ENCODE measurements around the gene PEX1. TPM values are rescaled to one million over a fixed set of nuclear protein-coding genes. Genes with fewer than 3 reads are reported as not detected.
A peak's percentile ranks its signal among the peaks of the same experiment; 100 is the strongest.
"Not testable (repeated sequence)": the region's sequence is repeated elsewhere in the genome, so short reads cannot be mapped to it uniquely, and the experiment has no call there.

PEX1 gene
- total and polyA plus RNA-seq, 4 experiments from 2014 or later, result 9.6 to 38.0 (median 23.2) TPM

DNA sequence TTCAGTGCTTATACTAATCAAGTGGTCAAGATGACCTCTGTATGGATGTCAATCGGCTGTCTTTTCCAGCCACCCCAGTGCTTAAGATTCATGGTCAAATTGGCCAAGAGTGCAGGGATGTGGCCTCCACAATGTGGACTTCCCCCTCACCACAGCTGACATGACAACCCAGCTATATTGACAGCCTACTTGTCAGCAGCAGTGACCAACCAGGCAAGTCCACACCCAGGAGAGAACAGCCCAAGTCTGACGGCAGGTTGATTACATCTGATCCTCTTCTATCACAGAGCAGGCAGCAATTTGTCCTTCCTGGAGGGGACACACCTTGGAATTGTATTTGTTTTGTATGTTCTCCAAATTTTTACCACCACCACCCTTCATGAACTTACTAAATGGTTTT, 42.3 kb downstream of the PEX1 start:
- H3K4me3 Mint-ChIP-seq, result no peak overlapping the region
- no peaks in the 10 kb centered on the region for H3K27me3 ChIP-seq (ENCODE audit: insufficient read depth, low read length)
- no peak overlapping the region for H3K27ac ChIP-seq (ENCODE audit: low read depth, low read length)
- H3K4me1 Mint-ChIP-seq, result no peaks in the 10 kb centered on the region
- peaks cover 36% of the 10 kb centered on the region for H3K36me3 ChIP-seq (ENCODE audit: insufficient read depth, low read length)
- H3K4me1 ChIP-seq (ENCODE audit: insufficient read depth, low read length), result no peaks in the 10 kb centered on the region
- CTCF ChIA-PET (ENCODE audit: partially characterized antibody), result no interaction called here
- H3K9me3 ChIP-seq (ENCODE audit: control insufficient read depth in 1 of 2, low read length in 2 of 2), result no peaks in the 10 kb centered on the region
- no peak for DNase-seq
- no peaks in the 10 kb centered on the region for H3K9me3 Mint-ChIP-seq
- H3K27me3 Mint-ChIP-seq, result no peaks in the 10 kb centered on the region
- peak overlapping the region in 3 of 7 donors; percentile 48 to 49 (median 49) for H3K27ac Mint-ChIP-seq
- intact Hi-C loops (cut with micrococcal nuclease), result no loop called here
- H3K4me3 ChIP-seq (ENCODE audit: low read length in 2 of 2), result no peak overlapping the region
- POLR2A ChIA-PET (ENCODE audit: partially characterized antibody), result no interaction called here
- H3K36me3 Mint-ChIP-seq, result peaks cover 27 to 29% of the 10 kb centered on the region in 2 donors

GRCh38 chr7:92485267-92485892, 42.9 kb downstream of the PEX1 start:
- POLR2A ChIA-PET (ENCODE audit: partially characterized antibody), result no interaction called here
- Mint-ChIP-seq H3K4me3 (no peak overlapping the region), H3K4me1 (no peaks in the 10 kb centered on the region), H3K27ac (no peak overlapping the region), H3K9me3 (no peaks in the 10 kb centered on the region), H3K27me3 (no peaks in the 10 kb centered on the region), H3K36me3 (peaks cover 25 to 27% of the 10 kb centered on the region in 2 donors)
- H3K4me1 ChIP-seq (ENCODE audit: insufficient read depth, low read length), result no peaks in the 10 kb centered on the region
- DNase-seq, result no peak
- CTCF ChIA-PET (ENCODE audit: partially characterized antibody), result no interaction called here
- H3K9me3 ChIP-seq (ENCODE audit: control insufficient read depth in 1 of 2, low read length in 2 of 2), result no peaks in the 10 kb centered on the region
- H3K27me3 ChIP-seq (ENCODE audit: insufficient read depth, low read length), result no peaks in the 10 kb centered on the region
- intact Hi-C loops (cut with micrococcal nuclease), result no loop called here
- H3K27ac ChIP-seq (ENCODE audit: low read depth, low read length), result no peak overlapping the region
- no peak overlapping the region for H3K4me3 ChIP-seq (ENCODE audit: low read length in 2 of 2)
- peaks cover 32% of the 10 kb centered on the region for H3K36me3 ChIP-seq (ENCODE audit: insufficient read depth, low read length)

GRCh38 chr7:92484226-92484625, 44.1 kb downstream of the PEX1 start:
- H3K4me1 Mint-ChIP-seq; H3K4me3 Mint-ChIP-seq; H3K4me1 ChIP-seq (ENCODE audit: insufficient read depth, low read length); H3K4me3 ChIP-seq (ENCODE audit: low read length in 2 of 2); H3K9me3 Mint-ChIP-seq; H3K27me3 ChIP-seq (ENCODE audit: insufficient read depth, low read length); CTCF ChIA-PET (ENCODE audit: partially characterized antibody); H3K9me3 ChIP-seq (ENCODE audit: control insufficient read depth in 1 of 2, low read length in 2 of 2); H3K27me3 Mint-ChIP-seq; H3K27ac Mint-ChIP-seq; intact Hi-C loops (cut with micrococcal nuclease); DNase-seq; POLR2A ChIA-PET (ENCODE audit: partially characterized antibody); H3K27ac ChIP-seq (ENCODE audit: low read depth, low read length): not testable (repeated sequence)
- peaks cover 20 to 21% of the 10 kb centered on the region in 2 donors for H3K36me3 Mint-ChIP-seq
- H3K36me3 ChIP-seq (ENCODE audit: insufficient read depth, low read length), result peaks cover 28% of the 10 kb centered on the region

- intact Hi-C loops (cut with micrococcal nuclease); H3K4me1 Mint-ChIP-seq; H3K4me3 Mint-ChIP-seq; H3K4me3 ChIP-seq (ENCODE audit: low read length in 2 of 2); H3K4me1 ChIP-seq (ENCODE audit: insufficient read depth, low read length); H3K9me3 ChIP-seq (ENCODE audit: control insufficient read depth in 1 of 2, low read length in 2 of 2); POLR2A ChIA-PET (ENCODE audit: partially characterized antibody); H3K27me3 ChIP-seq (ENCODE audit: insufficient read depth, low read length); H3K27ac ChIP-seq (ENCODE audit: low read depth, low read length); H3K27me3 Mint-ChIP-seq; H3K27ac Mint-ChIP-seq; DNase-seq; CTCF ChIA-PET (ENCODE audit: partially characterized antibody); H3K9me3 Mint-ChIP-seq: not testable (repeated sequence)
- H3K36me3 ChIP-seq (ENCODE audit: insufficient read depth, low read length), result peaks cover 28% of the 10 kb centered on the region
- H3K36me3 Mint-ChIP-seq, result peaks cover 18 to 19% of the 10 kb centered on the region in 2 donors
Measured at GRCh38 chr7:92483624-92484023, 44.7 kb downstream of the PEX1 start.

GRCh38 chr7:92479146-92479545, 49.2 kb downstream of the PEX1 start:
- H3K4me3 Mint-ChIP-seq; H3K27ac ChIP-seq (ENCODE audit: low read depth, low read length); H3K4me1 Mint-ChIP-seq; H3K36me3 Mint-ChIP-seq; H3K4me1 ChIP-seq (ENCODE audit: insufficient read depth, low read length); POLR2A ChIA-PET (ENCODE audit: partially characterized antibody); H3K9me3 ChIP-seq (ENCODE audit: control insufficient read depth in 1 of 2, low read length in 2 of 2); DNase-seq; H3K27me3 Mint-ChIP-seq; intact Hi-C loops (cut with micrococcal nuclease); H3K9me3 Mint-ChIP-seq; H3K36me3 ChIP-seq (ENCODE audit: insufficient read depth, low read length); H3K27ac Mint-ChIP-seq; H3K27me3 ChIP-seq (ENCODE audit: insufficient read depth, low read length); CTCF ChIA-PET (ENCODE audit: partially characterized antibody); H3K4me3 ChIP-seq (ENCODE audit: low read length in 2 of 2): not testable (repeated sequence)

- H3K27ac ChIP-seq (ENCODE audit: low read depth, low read length), result no peak overlapping the region
- no peaks in the 10 kb centered on the region for H3K36me3 ChIP-seq (ENCODE audit: insufficient read depth, low read length)
- no peak overlapping the region for H3K4me3 Mint-ChIP-seq
- H3K4me1 ChIP-seq (ENCODE audit: insufficient read depth, low read length), result no peaks in the 10 kb centered on the region
- H3K27me3 Mint-ChIP-seq, result no peaks in the 10 kb centered on the region
- intact Hi-C loops (cut with micrococcal nuclease), result no loop called here
- H3K4me1 Mint-ChIP-seq, result no peaks in the 10 kb centered on the region
- DNase-seq, result no peak
- CTCF ChIA-PET (ENCODE audit: partially characterized antibody), result no interaction called here
- H3K36me3 Mint-ChIP-seq, result peaks cover 0 to 4% of the 10 kb centered on the region in 2 donors
- H3K27ac Mint-ChIP-seq, result no peak overlapping the region
- no peaks in the 10 kb centered on the region for H3K9me3 Mint-ChIP-seq
- no peaks in the 10 kb centered on the region for H3K9me3 ChIP-seq (ENCODE audit: control insufficient read depth in 1 of 2, low read length in 2 of 2)
- POLR2A ChIA-PET (ENCODE audit: partially characterized antibody), result no interaction called here
- no peaks in the 10 kb centered on the region for H3K27me3 ChIP-seq (ENCODE audit: insufficient read depth, low read length)
- no peak overlapping the region for H3K4me3 ChIP-seq (ENCODE audit: low read length in 2 of 2)
Measured at GRCh38 chr7:92478711-92479110, 49.6 kb downstream of the PEX1 start.

DNA sequence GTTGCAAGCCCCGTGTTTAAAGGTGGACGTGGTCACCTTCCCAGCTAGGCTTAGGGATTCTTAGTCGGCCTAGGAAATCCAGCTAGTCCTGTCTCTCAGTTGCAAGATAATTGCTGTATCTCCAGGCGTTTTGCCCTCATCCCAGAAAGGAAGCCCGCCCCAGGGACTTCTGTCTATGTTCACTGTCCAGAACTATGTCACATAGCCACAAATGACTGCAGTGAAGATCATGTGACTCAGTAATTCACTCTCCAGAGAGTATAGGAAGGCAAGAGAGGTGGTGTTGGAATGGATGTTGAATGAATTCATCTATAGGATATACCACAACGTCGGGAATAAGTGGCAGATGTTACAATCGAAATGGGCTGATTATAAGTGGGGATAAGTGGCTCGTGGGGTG, 50.2 kb downstream of the PEX1 start:
- H3K27me3 ChIP-seq (ENCODE audit: insufficient read depth, low read length), result no peaks in the 10 kb centered on the region
- H3K4me1 ChIP-seq (ENCODE audit: insufficient read depth, low read length), result no peaks in the 10 kb centered on the region
- no peak overlapping the region for H3K27ac ChIP-seq (ENCODE audit: low read depth, low read length)
- Mint-ChIP-seq H3K27ac (no peak overlapping the region), H3K4me3 (no peak overlapping the region), H3K9me3 (no peaks in the 10 kb centered on the region), H3K27me3 (no peaks in the 10 kb centered on the region), H3K4me1 (no peaks in the 10 kb centered on the region), H3K36me3 (peaks cover 0 to 4% of the 10 kb centered on the region in 2 donors)
- H3K36me3 ChIP-seq (ENCODE audit: insufficient read depth, low read length), result no peaks in the 10 kb centered on the region
- CTCF ChIA-PET (ENCODE audit: partially characterized antibody), result no interaction called here
- no peak overlapping the region for H3K4me3 ChIP-seq (ENCODE audit: low read length in 2 of 2)
- no peak for DNase-seq
- POLR2A ChIA-PET (ENCODE audit: partially characterized antibody), result no interaction called here
- H3K9me3 ChIP-seq (ENCODE audit: control insufficient read depth in 1 of 2, low read length in 2 of 2), result no peaks in the 10 kb centered on the region
- intact Hi-C loops (cut with micrococcal nuclease), result no loop called here

DNA sequence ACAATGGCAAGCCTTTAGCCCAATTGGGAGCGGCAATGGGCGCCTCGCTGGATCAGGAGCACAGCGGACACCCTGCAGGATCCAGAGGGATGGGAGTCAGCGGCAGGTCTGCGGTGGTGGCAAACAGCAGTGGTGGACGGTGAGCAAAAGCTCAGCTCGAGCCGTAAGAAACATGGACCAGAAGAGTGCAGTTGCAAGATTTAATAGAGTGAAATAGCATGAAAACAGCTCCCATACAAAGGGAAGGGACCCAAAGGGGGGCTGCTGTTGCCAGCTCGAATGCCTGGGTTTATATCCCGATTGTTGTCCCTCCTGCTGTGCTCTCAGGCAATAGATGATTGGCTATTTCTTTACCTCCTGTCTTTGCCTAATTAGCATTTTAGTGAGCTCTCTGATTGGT, 50.6 kb downstream of the PEX1 start, which contains the start of gene ERVW-1:
Gene ERVW-1, minus strand, starts transcription at position 266 of the 400 bp plus-strand sequence. CDS start 7,565 bp downstream, outside the sequence.
- H3K36me3 Mint-ChIP-seq; CTCF ChIA-PET (ENCODE audit: partially characterized antibody); H3K4me3 Mint-ChIP-seq; H3K9me3 Mint-ChIP-seq; H3K27me3 Mint-ChIP-seq; H3K36me3 ChIP-seq (ENCODE audit: insufficient read depth, low read length); H3K9me3 ChIP-seq (ENCODE audit: control insufficient read depth in 1 of 2, low read length in 2 of 2); H3K4me1 Mint-ChIP-seq; H3K4me3 ChIP-seq (ENCODE audit: low read length in 2 of 2); H3K4me1 ChIP-seq (ENCODE audit: insufficient read depth, low read length); H3K27ac Mint-ChIP-seq; intact Hi-C loops (cut with micrococcal nuclease); POLR2A ChIA-PET (ENCODE audit: partially characterized antibody); H3K27ac ChIP-seq (ENCODE audit: low read depth, low read length); H3K27me3 ChIP-seq (ENCODE audit: insufficient read depth, low read length); DNase-seq: not testable (repeated sequence)

Data from CD4-positive, alpha-beta memory T cell (primary cell).